ENCODE data around the gene SYT14. TPM values are rescaled to one million over a fixed set of nuclear protein-coding genes. Genes with fewer than 3 reads are reported as not detected.

The SYT14 gene
- total RNA-seq, 1 experiment from 2014 or later: 10.3 TPM

DNA sequence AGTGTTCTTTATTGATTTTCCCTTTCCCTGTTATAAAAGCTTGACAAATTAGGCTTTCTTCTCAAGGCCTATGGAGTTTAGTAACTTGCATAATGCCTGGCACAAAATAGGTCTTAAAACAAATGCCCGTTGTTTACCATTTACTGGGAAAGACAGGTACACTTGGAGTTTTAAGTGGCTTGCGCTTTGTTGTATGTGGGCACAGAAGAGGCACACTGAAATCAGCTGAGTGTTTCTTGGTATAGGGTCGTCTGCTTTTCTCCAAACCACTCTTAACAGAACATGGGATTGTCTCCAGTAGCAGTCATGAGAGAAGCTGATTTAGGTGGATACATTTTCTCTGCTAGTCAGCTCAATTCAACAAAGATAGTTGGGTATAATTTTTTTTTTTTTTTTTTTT, 132.5 kb downstream of the SYT14 start:
- H3K27me3 ChIP-seq (ENCODE audit: insufficient read depth, low read length): no peaks in the 10 kb centered on the region
- no peak overlapping the region for H2AK5ac ChIP-seq (ENCODE audit: insufficient read length, low read length)
- H3K56ac ChIP-seq (ENCODE audit: insufficient read length, low read depth, low read length): no peak overlapping the region
- H2BK15ac ChIP-seq (ENCODE audit: low read depth, low read length): no peak overlapping the region
- no peak overlapping the region for H3K4me2 ChIP-seq (ENCODE audit: insufficient read depth, insufficient read length, low read length)
- H3K9ac ChIP-seq (ENCODE audit: extremely low read depth, insufficient read length, low read length): no peak overlapping the region
- H3K27ac ChIP-seq (ENCODE audit: insufficient read length, low read depth, low read length): no peak overlapping the region
- H3K23me2 ChIP-seq (ENCODE audit: insufficient read length, low read depth, low read length, poor library complexity, severe bottlenecking): no peaks in the 10 kb centered on the region
- H3K18ac ChIP-seq (ENCODE audit: insufficient read length, low read depth, low read length): no peak overlapping the region
- H3K4me1 Mint-ChIP-seq: peaks cover 33 to 34% of the 10 kb centered on the region in 2 experiments
- no peaks in the 10 kb centered on the region for H4K20me1 ChIP-seq (ENCODE audit: control insufficient read depth, insufficient read depth, insufficient read length)
- H3K9me3 Mint-ChIP-seq: 0 out of 5 replicates have a peak, but pooled peaks cover 0 to 4% of the 10 kb centered on the region in 2 experiments
- H2BK5ac ChIP-seq (ENCODE audit: insufficient read length, low read length): no peak overlapping the region
- no peak overlapping the region for H2BK120ac ChIP-seq (ENCODE audit: low read depth, low read length, poor library complexity, severe bottlenecking)
- no peak overlapping the region for H2BK12ac ChIP-seq (ENCODE audit: insufficient read length, low read depth, low read length)
- H2AFZ ChIP-seq (ENCODE audit: low read length): no peak overlapping the region
- WGBS (ENCODE audit: extremely low coverage, insufficient read length, low lambda C conversion rate): no CpG with 5 or more reads among the region's 3 CpGs
- no peak overlapping the region for H3K4ac ChIP-seq (ENCODE audit: low read depth, low read length)
- TF ChIP-seq, protein P1, sequence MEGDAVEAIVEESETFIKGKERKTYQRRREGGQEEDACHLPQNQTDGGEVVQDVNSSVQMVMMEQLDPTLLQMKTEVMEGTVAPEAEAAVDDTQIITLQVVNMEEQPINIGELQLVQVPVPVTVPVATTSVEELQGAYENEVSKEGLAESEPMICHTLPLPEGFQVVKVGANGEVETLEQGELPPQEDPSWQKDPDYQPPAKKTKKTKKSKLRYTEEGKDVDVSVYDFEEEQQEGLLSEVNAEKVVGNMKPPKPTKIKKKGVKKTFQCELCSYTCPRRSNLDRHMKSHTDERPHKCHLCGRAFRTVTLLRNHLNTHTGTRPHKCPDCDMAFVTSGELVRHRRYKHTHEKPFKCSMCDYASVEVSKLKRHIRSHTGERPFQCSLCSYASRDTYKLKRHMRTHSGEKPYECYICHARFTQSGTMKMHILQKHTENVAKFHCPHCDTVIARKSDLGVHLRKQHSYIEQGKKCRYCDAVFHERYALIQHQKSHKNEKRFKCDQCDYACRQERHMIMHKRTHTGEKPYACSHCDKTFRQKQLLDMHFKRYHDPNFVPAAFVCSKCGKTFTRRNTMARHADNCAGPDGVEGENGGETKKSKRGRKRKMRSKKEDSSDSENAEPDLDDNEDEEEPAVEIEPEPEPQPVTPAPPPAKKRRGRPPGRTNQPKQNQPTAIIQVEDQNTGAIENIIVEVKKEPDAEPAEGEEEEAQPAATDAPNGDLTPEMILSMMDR (conservative IDR thresholded peaks at IDR 0.05): no peak
- no peak overlapping the region for H3K14ac ChIP-seq (ENCODE audit: insufficient read depth, low read length)
- H4K5ac ChIP-seq (ENCODE audit: insufficient read length, low read depth, low read length): no peak overlapping the region
- H3K79me1 ChIP-seq (ENCODE audit: insufficient read depth, low read depth, low read length, poor library complexity, severe bottlenecking): no peaks in the 10 kb centered on the region
- no peak overlapping the region for H3K23ac ChIP-seq (ENCODE audit: insufficient read length, low read depth, low read length)
- peaks cover 0 to 5% (median 4%) of the 10 kb centered on the region in 3 experiments; a peak in 3 of 7 replicates for H3K36me3 Mint-ChIP-seq (ENCODE audit: insufficient read depth in 1 of 3, low read depth in 3 of 3)
- H3K27me3 Mint-ChIP-seq (ENCODE audit: low read depth): no peaks in the 10 kb centered on the region
- H3T11ph ChIP-seq (ENCODE audit: low read length): no peak overlapping the region
- no peak overlapping the region for H2BK20ac ChIP-seq (ENCODE audit: low read depth, low read length, poor library complexity, severe bottlenecking)
- no peak overlapping the region for H3K27ac Mint-ChIP-seq
- H3K4me3 Mint-ChIP-seq: no peak overlapping the region
- no peak overlapping the region for H4K91ac ChIP-seq (ENCODE audit: insufficient read length, low read depth, low read length)
- no peaks in the 10 kb centered on the region for H3K9me3 ChIP-seq (ENCODE audit: control insufficient read depth, low read depth, low read length)
- no peak overlapping the region for H4K8ac ChIP-seq (replicated peaks; ENCODE audit: insufficient read length, low read depth, low read length)
- no peaks in the 10 kb centered on the region for H3K4me1 ChIP-seq (ENCODE audit: insufficient read depth, low read length)
- no peaks in the 10 kb centered on the region for H3K79me2 ChIP-seq (ENCODE audit: insufficient read depth, low read length)
- no peak for DNase-seq
